HG03196 (cell line): ENCODE results near the gene RADIL.
"Not testable (repeated sequence)": the region's sequence is repeated elsewhere in the genome, so short reads cannot be mapped to it uniquely, and the experiment has no call there.

ENCODE experiments used
- ATAC-seq: cut with Tn5 transposase; IDR thresholded peaks from one replicate; pipeline ENCODE4 v1.9.1; 2021; ENCODE audit not compliant: unreplicated experiment

RADIL gene

DNA sequence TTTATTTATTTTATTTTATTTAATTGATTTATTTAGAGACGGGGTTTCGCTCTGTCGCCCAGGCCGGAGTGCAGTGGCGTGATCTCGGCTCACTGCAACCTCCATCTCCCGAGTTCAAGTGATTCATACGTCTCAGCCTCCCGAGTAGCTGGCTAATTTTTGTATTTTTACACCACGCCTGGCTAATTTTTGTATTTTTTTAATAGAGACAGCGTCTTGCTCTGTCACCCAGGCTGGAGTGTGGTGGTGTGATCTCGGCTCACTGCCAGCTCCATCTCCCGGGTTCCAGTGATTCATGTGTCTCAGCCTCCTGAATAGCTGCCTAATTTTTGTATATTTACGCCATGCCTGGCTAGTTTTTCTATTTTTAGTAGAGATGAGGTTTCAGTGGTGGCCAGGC is 73.8 kb downstream of the RADIL start:
- no peak for ATAC-seq

DNA sequence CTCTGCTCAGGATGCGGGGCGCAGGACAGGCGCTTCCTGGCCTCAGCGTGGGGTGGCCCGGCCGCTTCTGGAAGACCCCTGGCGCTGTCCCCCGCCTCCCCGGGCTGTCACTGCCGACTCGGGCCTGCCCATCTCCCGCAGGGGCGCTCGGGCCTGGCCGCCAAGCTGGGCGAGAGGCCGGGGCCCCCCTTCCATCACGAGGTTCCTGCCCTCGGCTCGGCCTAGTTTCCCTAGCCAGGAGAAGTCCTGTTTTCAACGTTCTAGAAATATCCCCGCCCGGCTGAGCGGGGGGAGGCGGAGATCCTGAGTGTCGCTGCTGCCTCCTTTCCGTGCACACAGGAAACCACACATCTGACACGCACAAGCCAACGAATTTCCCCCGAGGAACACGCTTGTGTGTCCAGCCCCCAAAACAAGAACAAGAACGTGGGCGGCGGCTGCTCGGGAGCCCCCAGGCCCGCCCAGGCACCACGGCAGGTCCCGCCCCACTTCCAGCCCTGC is 74.4 kb downstream of the RADIL start:
- no peak for ATAC-seq

DNA sequence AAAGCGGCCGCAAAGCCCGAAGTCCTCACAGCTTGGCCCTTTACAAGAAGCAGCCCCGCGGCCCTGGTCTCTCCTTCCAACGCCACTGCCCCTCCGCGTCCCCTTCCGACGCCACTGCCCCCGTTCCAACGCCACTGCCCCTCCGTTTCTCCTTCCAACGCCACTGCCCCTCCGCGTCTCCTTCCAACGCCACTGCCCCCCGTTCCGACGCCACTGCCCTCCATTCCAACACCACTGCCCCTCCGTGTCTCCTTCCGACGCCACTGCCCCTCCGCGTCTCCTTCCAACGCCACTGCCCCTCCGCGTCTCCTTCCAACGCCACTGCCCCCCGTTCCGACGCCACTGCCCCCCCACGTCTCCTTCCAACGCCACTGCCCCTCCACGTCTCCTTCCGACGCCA is 75.0 kb downstream of the RADIL start:
- ATAC-seq: no peak

DNA sequence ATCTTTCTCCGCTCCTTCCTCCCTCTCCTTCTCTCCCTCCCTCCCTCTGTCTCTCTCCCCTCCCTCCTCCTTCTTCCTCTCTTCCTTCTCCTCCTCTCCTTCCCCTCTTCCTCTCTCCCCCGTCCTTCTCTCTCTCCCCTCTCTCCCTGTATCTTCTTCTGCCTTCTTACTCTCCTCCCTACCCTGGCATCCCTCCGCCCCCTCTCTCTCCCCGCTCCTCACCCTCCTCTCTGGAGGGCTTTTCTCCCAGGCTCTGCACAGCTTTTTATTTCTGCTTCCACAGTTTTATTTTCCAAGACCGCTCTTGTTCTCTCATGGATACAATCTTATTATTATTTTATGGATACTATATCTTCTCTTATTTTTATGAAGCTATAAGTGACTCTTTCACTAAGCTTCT is 75.5 kb downstream of the RADIL start:
- no peak for ATAC-seq

DNA sequence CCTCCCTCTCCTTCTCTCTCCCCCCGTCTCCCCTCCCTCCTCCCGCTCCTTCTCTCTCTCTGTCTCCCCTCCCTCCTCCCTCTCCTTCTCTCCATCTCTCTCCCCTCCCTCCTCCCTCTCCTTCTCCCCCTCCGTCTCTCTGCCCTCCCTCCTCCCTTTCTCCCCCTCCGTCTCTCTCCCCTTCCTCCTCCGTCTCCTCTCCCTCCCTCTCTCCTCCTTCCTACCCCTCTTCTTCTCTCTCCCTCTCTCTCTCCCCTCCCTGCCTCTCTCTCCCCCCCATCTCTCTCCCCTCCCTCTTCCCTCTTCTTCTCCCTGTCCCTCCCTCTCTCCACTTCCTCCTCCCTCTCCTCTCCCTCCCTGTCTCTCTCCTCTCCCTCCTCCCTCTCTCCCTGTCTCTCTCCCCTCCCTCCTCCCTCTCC is 75.9 kb downstream of the RADIL start:
- no peak for ATAC-seq

DNA sequence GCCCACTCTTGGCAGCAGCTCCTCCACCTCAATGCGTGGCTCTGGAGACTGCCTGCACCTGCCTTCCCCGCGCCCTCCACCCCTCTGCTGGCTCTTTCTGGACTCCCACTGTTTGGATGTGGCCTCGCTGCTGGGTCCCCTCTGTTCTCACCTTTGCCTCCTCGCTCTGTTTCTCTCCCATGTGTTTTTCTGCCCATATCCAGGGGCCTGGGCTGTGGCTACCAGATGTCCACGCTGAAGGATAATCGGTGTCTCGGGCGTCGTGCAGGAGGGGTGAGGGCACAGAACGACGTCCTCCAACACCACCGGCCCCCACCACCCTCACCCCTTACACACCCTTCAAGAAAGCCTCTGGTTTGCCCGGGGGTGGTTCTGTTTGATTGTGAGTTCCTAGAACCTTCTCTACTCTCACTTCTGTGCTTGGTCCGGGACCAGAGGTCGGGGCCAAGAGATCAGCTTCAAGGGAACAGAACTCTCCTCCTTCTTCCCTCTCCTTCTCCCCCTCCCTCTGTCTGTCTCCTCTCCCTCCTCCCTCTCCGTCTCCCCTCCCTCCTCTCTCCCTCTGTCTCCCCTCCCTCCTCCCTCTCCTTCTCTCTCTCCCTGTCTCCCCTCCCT is 76.4 kb downstream of the RADIL start:
- ATAC-seq: no peak

DNA sequence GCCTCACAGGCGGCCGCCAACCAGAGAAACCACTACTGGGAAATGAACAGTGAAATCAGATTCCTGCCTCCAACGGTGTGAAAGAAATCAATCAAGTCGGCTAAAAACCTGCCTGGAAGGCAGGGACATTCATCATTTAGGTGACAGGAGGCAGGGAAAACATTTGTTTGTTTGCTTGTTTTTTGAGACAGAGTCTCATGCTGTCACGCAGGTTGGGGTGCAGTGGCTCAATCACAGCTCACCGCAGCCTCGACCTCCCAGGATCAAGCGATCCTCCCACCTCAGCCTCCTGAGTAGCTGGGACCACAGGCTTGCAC is 77.6 kb downstream of the RADIL start:
- no peak for ATAC-seq

DNA sequence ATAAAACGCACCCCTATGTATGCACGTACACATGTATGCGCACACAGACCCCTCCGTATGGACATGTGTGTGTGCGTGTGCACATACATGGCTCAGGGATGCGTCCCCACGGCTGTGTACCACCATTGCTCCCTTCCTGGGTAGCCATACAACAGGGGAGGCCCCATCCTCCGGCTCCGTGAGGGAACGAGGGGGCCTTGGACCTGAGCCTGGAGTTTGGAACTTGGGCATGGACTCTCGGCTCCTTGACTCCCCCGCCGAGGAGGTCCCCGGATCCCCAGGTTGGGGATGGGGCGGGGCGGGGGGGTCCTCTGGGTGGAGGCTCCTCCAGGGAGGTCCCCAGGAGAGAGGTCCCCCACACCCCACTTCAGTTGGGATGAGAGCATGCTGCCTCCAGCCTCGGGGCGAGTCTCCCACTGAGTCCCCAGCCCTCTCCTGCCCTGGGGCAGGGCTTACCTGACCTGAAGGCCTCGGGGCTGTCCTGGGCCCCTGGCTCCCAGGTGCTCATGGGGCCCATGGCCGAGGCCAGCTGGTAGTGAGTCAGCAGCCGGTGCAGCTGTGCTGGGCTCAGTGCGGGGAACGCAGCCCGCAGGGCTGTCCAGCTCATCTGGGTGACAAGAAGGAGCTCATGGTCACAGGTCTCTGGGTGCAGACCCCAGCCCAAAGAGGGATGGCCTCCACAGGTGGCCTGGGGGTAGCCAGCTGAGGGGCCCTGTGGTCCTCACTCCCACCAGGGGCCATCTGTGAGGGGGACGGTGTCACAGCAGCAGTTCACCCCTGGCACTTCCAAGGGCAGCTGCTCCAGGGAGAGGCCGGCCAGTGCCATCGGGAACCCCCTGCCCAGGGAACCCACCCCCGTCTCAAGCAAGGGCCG is 78.2 kb downstream of the RADIL start:
- no peak for ATAC-seq

DNA sequence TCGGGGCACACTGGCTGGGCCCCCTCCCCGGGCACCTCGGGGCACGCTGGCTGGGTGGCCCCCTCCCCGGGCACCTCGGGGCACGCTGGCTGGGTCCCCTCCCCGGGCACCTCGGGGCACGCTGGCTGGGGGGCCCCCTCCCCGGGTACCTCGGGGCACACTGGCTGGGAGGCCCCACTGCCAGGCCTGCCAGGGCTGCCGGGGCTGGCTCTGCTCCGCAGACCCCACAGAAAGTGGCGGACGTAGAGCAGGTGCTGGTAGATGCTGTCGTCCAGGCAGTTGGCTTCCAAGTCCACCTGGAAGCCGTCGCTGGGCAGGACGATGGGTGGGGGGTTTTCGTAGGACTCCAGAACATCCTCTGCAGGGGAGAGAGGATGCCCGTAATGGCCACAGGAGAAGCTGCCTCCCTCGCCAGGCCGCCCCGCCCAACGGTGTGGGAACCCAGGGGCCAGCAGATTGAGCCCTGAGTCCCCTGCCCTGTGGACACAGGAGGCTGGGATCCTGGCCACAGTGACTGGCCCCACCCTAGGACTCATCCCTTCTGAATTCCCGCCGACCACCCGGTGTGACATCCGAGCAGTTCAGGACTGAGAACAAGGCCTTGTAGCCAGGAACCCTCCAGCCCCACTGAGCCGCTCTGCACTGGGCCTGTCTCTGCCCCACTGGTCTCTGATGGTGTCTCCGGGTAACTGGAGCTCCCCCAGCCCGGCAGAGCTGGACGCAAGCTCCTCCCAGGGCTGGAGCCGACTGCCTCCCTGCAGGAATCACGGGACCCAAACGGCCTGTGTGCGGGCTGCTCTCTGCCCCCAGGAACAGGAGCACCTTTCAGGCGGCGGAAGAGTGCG is 79.9 kb downstream of the RADIL start:
- ATAC-seq: no peak

DNA sequence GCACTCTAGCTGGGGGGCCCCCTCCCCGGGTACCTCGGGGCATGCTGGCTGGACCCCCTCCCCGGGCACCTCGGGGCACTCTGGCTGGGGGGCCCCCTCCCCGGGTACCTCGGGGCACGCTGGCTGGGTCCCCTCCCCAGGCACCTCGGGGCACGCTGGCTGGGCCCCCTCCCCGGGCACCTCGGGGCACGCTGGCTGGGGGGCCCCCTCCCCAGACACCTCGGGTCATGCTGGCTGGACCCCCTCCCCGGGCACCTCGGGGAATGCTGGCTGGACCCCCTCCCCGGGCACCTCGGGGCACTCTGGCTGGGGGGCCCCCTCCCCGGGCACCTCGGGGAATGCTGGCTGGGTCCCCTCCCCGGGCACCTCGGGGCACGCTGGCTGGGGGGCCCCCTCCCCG is 80.9 kb downstream of the RADIL start:
- ATAC-seq: not testable (repeated sequence)

DNA sequence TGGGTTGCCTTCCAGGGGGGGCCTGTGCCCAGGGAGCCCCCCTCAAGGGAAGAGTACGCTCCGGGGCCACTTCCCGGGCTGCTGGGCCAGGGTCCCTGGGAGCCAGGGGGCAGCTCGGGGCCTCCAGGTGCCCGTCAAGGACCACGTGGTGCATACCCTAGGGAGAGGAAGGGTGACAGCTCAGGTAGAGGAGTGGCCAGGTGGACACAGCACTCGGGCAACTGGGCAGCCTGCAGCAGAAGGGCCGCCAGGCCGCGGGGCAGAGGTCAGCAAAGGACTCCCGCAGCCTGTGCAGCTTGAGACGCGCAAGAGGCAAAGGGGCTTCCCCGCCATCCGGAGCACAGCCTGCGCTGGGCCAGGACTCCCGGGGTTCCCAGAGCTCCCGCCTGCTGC is 81.7 kb downstream of the RADIL start:
- no peak for ATAC-seq

DNA sequence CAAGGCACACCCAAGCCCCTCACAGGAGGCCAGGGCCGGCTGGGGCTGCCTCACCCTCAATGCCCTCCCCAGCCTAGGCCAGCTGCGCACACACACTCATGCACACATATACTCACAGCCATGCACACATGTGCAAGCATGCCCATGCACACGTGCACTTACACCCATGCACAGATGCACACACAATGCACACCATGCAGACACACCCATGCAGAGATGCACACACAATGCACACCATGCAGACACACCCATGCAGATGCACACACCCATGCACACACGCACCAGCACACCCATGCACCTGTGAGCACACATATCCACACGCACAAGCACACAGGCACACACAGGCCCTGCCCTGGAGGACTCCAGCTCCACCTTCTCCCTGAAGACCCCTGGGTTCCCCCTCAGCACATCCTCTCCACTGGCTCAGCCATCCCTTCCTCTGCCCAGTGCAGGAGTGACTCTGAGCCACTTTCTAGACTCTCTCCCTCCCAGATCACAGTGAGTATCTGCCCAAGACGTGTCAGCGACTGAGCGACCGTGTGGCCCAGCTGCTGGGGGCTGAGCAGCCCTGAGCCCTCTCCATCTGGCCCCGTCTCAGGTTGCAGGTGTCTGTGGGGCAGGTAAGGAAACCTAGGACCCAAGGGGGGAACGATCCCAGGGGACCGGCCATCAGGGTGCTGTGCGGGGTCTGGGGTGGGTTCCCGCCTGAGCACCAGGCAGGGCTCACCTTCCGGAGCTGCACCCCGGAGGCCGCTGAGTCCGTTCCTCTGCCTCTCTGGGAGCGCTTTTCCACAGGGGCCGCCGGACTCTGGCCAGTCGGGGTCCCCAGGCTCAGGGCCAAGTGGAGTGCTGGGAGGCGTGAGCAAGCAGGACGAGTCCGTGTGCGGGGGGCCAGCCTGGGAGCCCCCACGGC is 82.3 kb downstream of the RADIL start:
- no peak for ATAC-seq

DNA sequence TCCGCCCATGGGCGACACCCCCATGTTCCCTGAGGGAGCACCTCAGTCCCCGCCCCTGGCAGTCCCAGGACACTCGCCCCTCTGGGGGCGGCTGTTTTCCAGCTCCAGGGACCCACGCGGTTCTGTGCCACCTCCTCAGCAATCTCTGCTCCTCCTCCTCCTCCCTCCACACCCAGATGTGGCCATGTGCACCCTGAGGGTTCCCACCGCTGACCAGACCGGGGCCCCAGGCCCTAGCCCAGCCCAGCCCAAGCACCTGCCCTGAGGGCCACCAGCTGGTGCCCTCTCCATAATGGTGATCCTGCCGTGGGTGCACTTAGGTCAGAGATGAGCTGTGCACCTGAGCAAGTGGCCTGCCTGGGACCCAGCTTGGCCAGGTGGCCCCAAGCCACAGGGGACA is 83.0 kb downstream of the RADIL start:
- no peak for ATAC-seq

DNA sequence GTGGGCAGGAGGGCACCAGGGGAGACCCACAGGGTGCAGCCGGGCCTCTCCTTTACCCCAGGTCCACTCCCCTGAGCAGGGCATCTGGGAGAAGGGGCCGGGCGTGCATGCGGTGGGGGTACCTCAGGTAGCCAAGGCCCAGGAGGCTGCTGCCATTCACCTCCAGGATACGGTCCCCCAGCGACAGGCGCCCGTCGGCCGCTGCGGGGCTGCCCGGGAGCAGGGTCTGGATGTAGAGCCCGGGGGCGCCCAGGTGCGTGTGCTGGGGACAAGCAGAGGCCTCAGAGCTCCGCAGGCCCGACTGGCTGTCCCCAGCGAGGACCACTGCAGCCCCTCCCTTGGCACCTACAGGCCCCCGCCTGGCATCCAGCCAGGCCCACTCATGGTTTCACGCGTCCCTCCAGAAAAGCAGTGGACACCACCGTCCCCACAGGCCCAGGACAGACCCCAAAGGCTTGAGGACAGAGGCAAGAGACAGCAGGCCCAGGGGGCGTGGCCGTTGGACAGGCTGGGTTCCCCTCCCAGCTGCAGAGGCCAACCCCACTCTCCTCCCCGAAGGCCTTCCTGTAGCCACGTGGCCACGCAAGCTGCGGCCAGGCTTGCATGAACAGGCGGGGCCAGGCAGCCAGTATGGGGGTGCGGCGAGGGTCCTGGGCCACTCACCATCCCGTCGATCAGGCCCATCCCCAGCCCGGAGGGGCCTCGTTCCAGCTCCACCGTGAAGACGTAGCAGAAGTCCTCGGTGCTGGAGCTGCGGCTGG is 83.8 kb downstream of the RADIL start:
- ATAC-seq: no peak

DNA sequence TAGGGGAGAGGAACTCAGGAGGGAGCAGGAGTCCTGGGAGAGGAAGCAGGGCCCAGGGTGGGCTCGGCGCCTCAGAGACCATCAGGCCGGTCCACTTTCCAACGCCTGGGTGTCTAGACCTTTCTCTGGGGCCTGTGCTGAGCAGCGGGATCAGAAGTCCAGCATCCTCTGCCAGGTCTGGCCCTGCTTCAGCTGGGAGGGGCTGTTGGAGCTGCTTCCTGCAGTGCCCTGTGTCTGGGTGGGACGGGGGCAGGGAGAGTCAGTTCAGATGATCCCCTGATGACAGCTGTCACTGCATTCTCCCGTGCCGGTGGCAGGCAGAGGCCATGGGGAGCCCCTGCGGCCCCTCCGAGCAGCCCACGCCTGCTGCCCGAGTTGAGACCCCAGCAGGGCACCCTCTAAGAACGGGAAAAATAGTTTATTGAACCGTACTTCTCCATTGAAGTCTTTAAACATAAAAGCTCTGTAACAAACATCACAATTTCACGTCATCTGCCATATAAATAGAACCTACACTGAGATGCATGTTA is 84.7 kb downstream of the RADIL start:
- ATAC-seq: no peak

DNA sequence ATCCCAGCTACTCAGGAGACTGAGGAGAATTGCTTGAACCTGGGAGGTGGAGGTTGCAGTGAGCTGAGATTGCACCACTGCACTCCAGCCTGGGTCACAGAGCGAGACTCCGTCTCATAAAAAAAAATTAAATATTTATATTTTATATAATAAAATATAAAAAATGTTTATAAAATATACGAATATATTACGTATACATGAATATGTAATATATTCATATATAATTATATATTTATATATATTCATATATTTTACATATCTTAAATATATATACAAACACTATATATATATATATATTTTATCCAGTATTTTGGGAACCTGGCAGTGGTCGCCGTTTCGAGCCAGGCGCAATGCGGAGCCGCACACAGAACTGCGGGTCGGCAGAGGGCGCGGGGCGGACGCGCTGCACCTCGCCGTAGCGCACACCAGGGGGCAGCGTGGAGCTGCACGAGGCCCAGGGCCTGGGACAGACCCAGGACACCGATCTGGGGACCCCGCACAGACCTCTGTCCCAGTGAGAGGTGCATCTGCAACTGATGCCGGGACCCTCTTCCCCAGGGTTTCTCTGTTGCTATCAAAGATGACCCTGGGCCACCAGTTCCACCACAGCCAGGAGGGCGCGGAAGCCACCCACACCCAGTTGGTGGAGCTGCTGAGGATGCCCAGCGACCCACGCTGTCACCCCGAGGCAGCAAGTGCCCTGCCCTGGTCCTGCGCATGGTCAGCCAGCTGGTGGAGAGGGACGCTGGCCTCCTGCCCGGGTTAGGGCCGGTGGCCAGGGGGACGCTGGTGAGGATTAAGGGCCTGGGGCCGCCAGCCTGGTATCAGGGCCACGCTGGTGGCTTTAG is 85.4 kb downstream of the RADIL start:
- ATAC-seq: peak; percentile 63

DNA sequence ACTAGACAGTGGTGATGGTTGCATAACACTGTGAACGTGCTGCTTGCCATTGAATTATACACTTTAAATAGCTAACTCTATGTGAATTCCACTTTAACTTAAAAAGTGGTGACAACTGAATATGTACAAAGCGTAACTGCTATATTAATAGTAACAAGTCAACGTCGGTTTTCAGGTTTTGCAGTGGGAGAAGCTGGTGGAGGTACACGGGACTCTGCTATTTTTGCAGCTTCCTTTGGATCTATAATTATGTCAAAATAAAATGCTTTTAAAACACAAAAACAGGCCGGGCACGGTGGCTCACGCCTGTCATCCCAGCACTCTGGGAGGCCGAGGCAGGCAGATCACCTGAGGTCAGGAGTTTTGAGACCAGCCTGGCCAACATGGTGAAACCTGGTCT is 87.1 kb downstream of the RADIL start:
- no peak for ATAC-seq

DNA sequence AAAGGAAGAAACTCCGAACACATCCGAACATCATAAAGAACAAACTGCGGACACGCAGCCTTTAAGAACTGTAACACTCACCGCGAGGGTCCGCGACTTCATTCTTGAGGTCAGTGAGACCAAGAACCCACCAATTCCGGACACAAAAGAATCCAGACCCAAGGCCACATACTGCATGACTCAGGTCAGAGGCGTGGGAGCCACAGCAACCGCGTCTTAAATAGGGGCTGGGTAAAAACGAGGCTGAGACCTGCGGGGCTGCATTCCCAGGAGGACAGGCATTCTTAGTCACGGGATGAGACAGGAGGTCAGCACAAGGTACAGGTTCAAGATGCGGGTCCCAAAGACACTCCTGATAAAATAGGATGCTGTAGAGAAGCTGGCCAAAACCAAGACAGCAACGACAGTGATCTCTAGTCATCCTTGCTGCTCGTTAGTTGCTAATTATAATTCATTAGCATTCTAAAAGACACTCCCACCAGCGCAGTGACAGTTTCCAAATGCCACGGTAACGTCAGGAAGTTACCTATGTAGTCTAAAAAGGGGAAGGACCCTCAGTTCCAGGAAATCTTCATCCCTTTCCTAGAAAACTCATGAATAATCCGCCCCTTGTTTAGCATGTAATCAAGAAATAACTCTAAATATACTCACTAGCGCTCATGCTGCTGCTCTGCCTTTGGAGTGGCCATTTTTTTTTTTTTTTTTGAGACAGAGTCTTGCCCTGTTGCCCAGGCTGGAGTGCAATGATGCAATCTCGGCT is 88.7 kb downstream of the RADIL start:
- no peak for ATAC-seq
